CD14-positive monocyte (primary cell): Measurements from ENCODE around the gene TMEM236. TPM values are rescaled to one million over a fixed set of nuclear protein-coding genes. Genes with fewer than 3 reads are reported as not detected.

Experiments used
- DNase-seq, 3 donors: peaks; one replicate each; pipeline ENCODE4 v3.0.0-alpha.2; 2011 to 2022
- H2AFZ ChIP-seq: 2 replicates; pipeline ENCODE4 v1.6.0; 2012; ENCODE audit warnings: mild to moderate bottlenecking, low read depth, low read length, inconsistent platforms; ENCODE audit not compliant: insufficient read depth, poor library complexity, severe bottlenecking
- H3K27ac ChIP-seq, 2 donors: 1 replicate in 1 of 2; 2 replicates in 1 of 2; pipeline ENCODE4 v1.5.1; 2012 to 2013; ENCODE audit warnings: low read length in 2 of 2, control low read depth in 1 of 2, inconsistent platforms in 1 of 2, low read depth in 1 of 2, mild to moderate bottlenecking in 1 of 2
- H3K27me3 ChIP-seq, 2 donors: one replicate each; pipeline versions ENCODE4 v1.6.0 to v1.6.1; 2011 to 2013; ENCODE audit warnings: low read length in 2 of 2; ENCODE audit not compliant: control insufficient read depth in 2 of 2, insufficient read depth in 2 of 2
- H3K36me3 ChIP-seq, 2 donors: replicated peaks in 1 of 2; 1 replicate in 1 of 2; 2 replicates in 1 of 2; pipeline versions ENCODE4 v1.5.1 to v1.6.1; 2012 to 2013; ENCODE audit warnings: low read length in 2 of 2, control low read depth in 1 of 2, inconsistent platforms in 1 of 2, mild to moderate bottlenecking in 1 of 2; ENCODE audit not compliant: insufficient read depth in 2 of 2, control insufficient read depth in 1 of 2
- H3K4me1 ChIP-seq, 2 donors: 1 replicate in 1 of 2; 2 replicates in 1 of 2; pipeline versions ENCODE4 v1.5.1 to v1.6.1; 2012 to 2013; ENCODE audit warnings: low read length in 2 of 2, control low read depth in 1 of 2, inconsistent platforms in 1 of 2, mild to moderate bottlenecking in 1 of 2, moderate library complexity in 1 of 2; ENCODE audit not compliant: insufficient read depth in 2 of 2, control insufficient read depth in 1 of 2
- H3K4me2 ChIP-seq: replicated peaks from 2 replicates; pipeline ENCODE3; 2012; ENCODE audit warnings: low read length, moderate library complexity, mild to moderate bottlenecking; ENCODE audit not compliant: poor library complexity, severe bottlenecking; ENCODE audit errors: extremely low read depth
- H3K4me3 ChIP-seq, 3 experiments: fragments of 200-600 bp in 1 of 3; sonication (generic) in 1 of 3; replicated peaks in 1 of 3; 1 replicate in 2 of 3; 2 replicates in 1 of 3; pipeline ENCODE4 v1.5.1; 2011 to 2013; ENCODE audit warnings: low read length in 3 of 3, mild to moderate bottlenecking in 3 of 3, control low read depth in 2 of 3, low read depth in 2 of 3, inconsistent platforms in 1 of 3, moderate library complexity in 1 of 3
- H3K79me2 ChIP-seq: 2 replicates; pipeline ENCODE4 v1.6.0; 2012; ENCODE audit warnings: mild to moderate bottlenecking, control low read depth, inconsistent platforms, low read length, moderate library complexity; ENCODE audit not compliant: insufficient read depth
- H3K9ac ChIP-seq: 2 replicates; pipeline ENCODE4 v1.6.0; 2017; ENCODE audit warnings: low read length, mild to moderate bottlenecking; ENCODE audit not compliant: insufficient read depth, poor library complexity, severe bottlenecking
- H3K9me3 ChIP-seq, 2 donors: replicated peaks in 1 of 2; 1 replicate in 1 of 2; 2 replicates in 1 of 2; pipeline versions ENCODE4 v1.5.1 to v1.6.1; 2012 to 2013; ENCODE audit warnings: low read length in 2 of 2, control low read depth in 1 of 2; ENCODE audit not compliant: control insufficient read depth in 1 of 2, insufficient read depth in 1 of 2
- H4K20me1 ChIP-seq: 2 replicates; pipeline ENCODE4 v1.6.0; 2012; ENCODE audit warnings: mild to moderate bottlenecking, low read length, control low read depth, moderate library complexity; ENCODE audit not compliant: insufficient read depth
- H3K27ac Mint-ChIP-seq, 7 donors: one replicate each; pipeline ENCODE4 v1.8.0; 2020; ENCODE audit warnings: mild to moderate bottlenecking in 7 of 7, mixed read lengths in 7 of 7, moderate library complexity in 6 of 7, inconsistent platforms in 2 of 7
- H3K27me3 Mint-ChIP-seq, 3 donors: one replicate each; pipeline ENCODE4 v1.8.0; 2021 to 2022; ENCODE audit warnings: low read depth in 3 of 3, mild to moderate bottlenecking in 3 of 3, mixed read lengths in 3 of 3, moderate library complexity in 3 of 3, inconsistent platforms in 1 of 3
- H3K36me3 Mint-ChIP-seq, 2 donors: one replicate each; pipeline ENCODE4 v1.8.0; 2020; ENCODE audit warnings: mixed read lengths in 2 of 2, inconsistent platforms in 1 of 2, mild to moderate bottlenecking in 1 of 2
- H3K4me1 Mint-ChIP-seq: one replicate; pipeline ENCODE4 v1.8.0; 2020; ENCODE audit warnings: mild to moderate bottlenecking, mixed read lengths
- H3K4me3 Mint-ChIP-seq, 2 donors: one replicate each; pipeline ENCODE4 v1.8.0; 2020; ENCODE audit warnings: mild to moderate bottlenecking in 2 of 2, mixed read lengths in 2 of 2, moderate library complexity in 1 of 2
- H3K9me3 Mint-ChIP-seq, 7 donors: one replicate each; pipeline ENCODE4 v1.8.0; 2020 to 2022; ENCODE audit warnings: mixed read lengths in 7 of 7, mild to moderate bottlenecking in 6 of 7, moderate library complexity in 6 of 7, inconsistent platforms in 2 of 7
- WGBS: methylation state at CpG from one replicate; pipeline ENCODE4 v1.1.5; 2013; ENCODE audit warnings: missing lambda C conversion rate; ENCODE audit not compliant: insufficient coverage; 5-methylcytosine and 5-hydroxymethylcytosine counted together
- intact Hi-C, 2 donors: fragments of 100-400 bp; cut with micrococcal nuclease; formaldehyde crosslinking; loops; one replicate each; pipeline versions ENCODE4 v1.15.0 to v1.15.1; 2023
- polyA plus RNA-seq, 3 donors: library from polyadenylated mRNA; depleted of rRNA in 1 of 3; unstranded in 2 of 3; stranded (reverse) in 1 of 3; fragments of 300-500 nt in 2 of 3; fragments of >200 nt in 1 of 3; fragmentation: Illumina TruSeq in 2 of 3; gene quantifications; 1 replicate in 2 of 3; 2 replicates in 1 of 3; pipeline ENCODE4 v1.2.3, GENCODE V29; 2012 to 2021
- TF ChIP-seq, protein P1 (sequence below): fragments of 200-600 bp; IDR thresholded peaks from one replicate; pipeline ENCODE4 v1.8.0; 2022; ENCODE audit warnings: antibody characterized with exemption, mild to moderate bottlenecking

Gene TMEM236
- polyA plus RNA-seq, 3 donors = 0.08 TPM; not detected in 2

DNA sequence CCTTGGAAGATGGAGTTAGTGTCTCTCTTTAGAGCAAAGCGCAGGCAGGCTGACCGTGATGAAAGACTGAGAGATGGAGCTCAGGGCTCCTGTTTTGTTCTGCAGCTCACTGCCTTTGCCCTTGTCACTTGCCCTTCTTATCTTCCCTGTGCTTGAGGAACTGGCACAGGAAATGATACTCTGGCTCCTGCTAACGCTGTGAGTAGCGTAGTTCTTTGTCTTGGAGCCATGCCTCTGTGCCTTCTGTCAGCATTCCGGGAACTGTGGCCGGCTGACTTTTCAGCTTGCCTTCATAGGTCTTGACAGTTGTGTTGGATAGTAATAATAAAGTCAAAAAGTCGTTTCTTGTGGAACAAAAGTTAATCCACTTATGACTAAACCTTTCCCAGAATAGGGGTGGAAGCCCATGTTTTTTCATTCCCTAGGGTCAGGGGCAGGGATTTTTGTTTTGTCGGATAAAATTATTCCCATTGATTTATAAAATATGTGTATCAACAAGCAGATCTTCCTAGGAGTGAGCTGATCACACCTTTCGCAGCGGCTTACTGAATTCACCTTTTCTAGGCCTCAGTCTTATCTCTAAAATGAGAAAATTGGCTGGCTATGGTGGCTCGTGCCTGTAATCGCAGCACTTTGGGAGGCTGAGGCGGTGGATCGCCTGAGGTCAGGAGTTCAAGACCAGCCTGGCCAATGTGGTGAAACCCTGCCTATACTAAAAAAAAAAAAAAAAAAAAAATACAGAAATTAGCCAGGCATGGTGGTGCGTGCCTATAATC, 16.6 kb upstream of the TMEM236 start:
- TF ChIP-seq, protein P1, sequence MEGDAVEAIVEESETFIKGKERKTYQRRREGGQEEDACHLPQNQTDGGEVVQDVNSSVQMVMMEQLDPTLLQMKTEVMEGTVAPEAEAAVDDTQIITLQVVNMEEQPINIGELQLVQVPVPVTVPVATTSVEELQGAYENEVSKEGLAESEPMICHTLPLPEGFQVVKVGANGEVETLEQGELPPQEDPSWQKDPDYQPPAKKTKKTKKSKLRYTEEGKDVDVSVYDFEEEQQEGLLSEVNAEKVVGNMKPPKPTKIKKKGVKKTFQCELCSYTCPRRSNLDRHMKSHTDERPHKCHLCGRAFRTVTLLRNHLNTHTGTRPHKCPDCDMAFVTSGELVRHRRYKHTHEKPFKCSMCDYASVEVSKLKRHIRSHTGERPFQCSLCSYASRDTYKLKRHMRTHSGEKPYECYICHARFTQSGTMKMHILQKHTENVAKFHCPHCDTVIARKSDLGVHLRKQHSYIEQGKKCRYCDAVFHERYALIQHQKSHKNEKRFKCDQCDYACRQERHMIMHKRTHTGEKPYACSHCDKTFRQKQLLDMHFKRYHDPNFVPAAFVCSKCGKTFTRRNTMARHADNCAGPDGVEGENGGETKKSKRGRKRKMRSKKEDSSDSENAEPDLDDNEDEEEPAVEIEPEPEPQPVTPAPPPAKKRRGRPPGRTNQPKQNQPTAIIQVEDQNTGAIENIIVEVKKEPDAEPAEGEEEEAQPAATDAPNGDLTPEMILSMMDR = no peak
- Histone ChIP-seq H4K20me1 (no peaks in the 10 kb centered on the region), H3K4me3 (no peak overlapping the region), H3K4me1 (no peaks in the 10 kb centered on the region), H3K79me2 (no peaks in the 10 kb centered on the region), H3K4me2 (no peak overlapping the region), H3K27me3 (no peaks in the 10 kb centered on the region), H3K9me3 (no peaks in the 10 kb centered on the region), H2AFZ (no peak overlapping the region), H3K27ac (no peak overlapping the region), H3K36me3 (no peaks in the 10 kb centered on the region), H3K9ac (no peak overlapping the region)
- H3K4me3 Mint-ChIP-seq = no peak overlapping the region
- peaks cover 6% of the 10 kb centered on the region for H3K4me1 Mint-ChIP-seq
- H3K27ac Mint-ChIP-seq = no peak overlapping the region
- DNase-seq = no peak
- no peaks in the 10 kb centered on the region for H3K9me3 Mint-ChIP-seq
- intact Hi-C loops = no loop called here
- peaks cover 0 to 2% (median 0%) of the 10 kb centered on the region in 3 donors for H3K27me3 Mint-ChIP-seq
- WGBS = 52% methylated on average over 4 of the region's 15 CpGs
- no peaks in the 10 kb centered on the region for H3K36me3 Mint-ChIP-seq

DNA sequence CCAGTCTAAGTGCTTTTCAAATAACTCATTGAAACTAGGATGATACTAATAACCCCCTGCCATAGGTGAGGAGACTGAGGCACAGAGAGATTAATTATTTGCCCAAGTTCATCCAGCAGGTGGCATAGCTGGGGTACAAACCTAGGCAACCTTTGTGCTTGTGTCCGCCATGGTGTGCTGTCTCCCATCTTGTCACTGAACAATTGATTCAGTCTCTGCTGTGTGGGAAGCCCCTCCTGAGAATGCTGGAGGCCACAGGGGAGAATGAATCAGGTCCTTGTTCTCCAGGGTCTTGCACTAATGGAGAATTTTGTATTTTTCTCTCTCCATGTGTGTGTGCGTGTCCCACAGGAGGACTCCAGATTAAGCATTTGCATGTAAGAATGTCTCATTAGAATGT, 15.8 kb upstream of the TMEM236 start:
- DNase-seq = no peak
- no peaks in the 10 kb centered on the region for H3K9me3 Mint-ChIP-seq
- peak overlapping the region in 1 of 7 donors; percentile 35 for H3K27ac Mint-ChIP-seq
- no peaks in the 10 kb centered on the region for H3K36me3 Mint-ChIP-seq
- H3K4me1 Mint-ChIP-seq = peaks cover 6% of the 10 kb centered on the region
- peaks cover 0 to 2% (median 0%) of the 10 kb centered on the region in 3 donors for H3K27me3 Mint-ChIP-seq
- no peaks in the 10 kb centered on the region for H3K9me3 ChIP-seq
- H3K27me3 ChIP-seq = no peaks in the 10 kb centered on the region
- H3K4me3 Mint-ChIP-seq = no peak overlapping the region
- no peak overlapping the region for H2AFZ ChIP-seq
- H4K20me1 ChIP-seq = no peaks in the 10 kb centered on the region
- H3K27ac ChIP-seq = no peak overlapping the region
- no peak overlapping the region for H3K9ac ChIP-seq
- TF ChIP-seq, protein P1 = no peak
- H3K4me3 ChIP-seq = no peak overlapping the region
- 91% methylated on average over 1 of the region's 2 CpGs for WGBS
- no peak overlapping the region for H3K4me2 ChIP-seq
- intact Hi-C loops = no loop called here
- H3K36me3 ChIP-seq = no peaks in the 10 kb centered on the region
- H3K4me1 ChIP-seq = no peaks in the 10 kb centered on the region
- H3K79me2 ChIP-seq = no peaks in the 10 kb centered on the region
